ENCODE measurements around the gene PARL.
A peak's percentile ranks its signal among the peaks of the same experiment; 100 is the strongest.

- peak; percentile 46 for TF ChIP-seq CTCF (conservative IDR thresholded peaks at IDR 0.05; ENCODE audit: low read depth, low read length)
- no peak for TF ChIP-seq EZH2phosphoT487 (IDR thresholded peaks at IDR 0.05; ENCODE audit: borderline replicate concordance, low read length)
Measured at GRCh38 chr3:183825456-183826161, 59.1 kb downstream of the PARL start, which contains the start of gene MAP6D1.
